ENCODE data around the gene GJD3.

GJD3 gene

DNA sequence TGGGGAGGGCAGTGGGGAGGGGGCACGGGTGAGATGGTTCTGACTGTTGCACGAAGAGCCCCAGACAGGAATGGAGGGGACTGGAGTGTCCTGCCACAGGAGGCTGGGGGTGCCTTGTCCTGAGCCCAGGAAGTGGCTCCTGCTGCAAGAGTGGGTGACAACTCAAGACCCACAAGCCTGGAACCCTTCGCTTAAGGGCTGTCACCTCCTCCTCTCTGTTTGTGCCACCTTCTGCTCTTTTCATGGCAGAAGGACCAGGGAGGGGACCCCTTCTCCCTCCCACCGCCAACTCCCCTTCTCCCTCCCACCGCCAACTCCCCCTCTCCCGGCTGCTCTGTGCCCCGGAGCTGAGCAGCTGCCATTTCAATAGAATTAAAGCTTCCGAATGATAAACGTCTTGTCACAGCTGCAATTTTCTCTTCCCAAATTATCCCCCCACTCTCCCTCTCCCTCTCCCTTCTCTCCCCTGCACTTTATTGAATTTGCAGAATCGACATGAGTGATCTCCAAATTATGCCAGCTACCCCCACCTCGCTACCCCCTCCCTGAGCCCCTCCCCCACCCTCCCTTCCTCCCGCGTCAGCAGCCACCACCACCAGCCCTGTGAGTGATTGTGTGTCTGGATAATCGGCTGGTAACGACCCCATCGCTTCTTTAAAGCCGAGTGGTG is 13.7 kb downstream of the GJD3 start:
- DNase-seq, result peak; percentile 87

DNA sequence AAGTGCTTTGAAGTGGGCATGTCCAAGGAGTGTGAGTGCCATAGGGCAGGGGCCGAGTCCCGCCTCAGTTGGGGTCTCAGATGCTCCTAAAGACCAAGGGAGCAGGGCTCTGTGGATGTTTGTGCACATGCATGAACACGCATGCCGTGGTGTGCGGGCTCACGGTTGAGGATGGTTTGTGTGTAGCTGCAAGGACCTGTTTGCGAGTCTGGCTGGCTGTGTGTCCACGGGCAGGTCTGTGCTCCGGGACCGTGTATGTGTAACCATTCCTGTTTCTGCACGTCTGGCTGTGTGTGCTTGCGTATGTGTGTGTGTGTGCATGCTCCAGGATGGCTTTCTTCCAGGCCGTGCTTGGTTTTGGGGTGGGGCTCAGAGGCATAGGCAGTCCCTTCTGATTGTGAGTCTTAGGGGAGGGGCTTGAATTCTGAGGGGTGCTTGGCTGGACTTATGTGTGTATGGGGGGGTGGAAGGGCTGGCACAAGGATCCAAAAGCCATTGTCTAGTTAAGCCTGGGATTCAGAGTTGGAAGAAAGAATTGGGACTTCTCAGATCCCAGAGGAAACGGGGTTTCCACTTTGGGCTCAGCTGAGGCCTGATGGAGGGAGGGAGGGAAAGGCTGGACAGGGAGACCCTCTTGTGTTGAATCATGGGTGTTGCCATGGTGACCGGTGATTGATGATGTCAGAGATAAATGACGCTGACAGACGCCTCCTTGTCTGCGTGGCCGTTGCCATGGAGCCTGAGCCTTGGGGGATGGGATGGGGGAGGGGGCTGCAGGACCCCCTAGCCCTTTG is 14.4 kb downstream of the GJD3 start:
- DNase-seq, result no peak

DNA sequence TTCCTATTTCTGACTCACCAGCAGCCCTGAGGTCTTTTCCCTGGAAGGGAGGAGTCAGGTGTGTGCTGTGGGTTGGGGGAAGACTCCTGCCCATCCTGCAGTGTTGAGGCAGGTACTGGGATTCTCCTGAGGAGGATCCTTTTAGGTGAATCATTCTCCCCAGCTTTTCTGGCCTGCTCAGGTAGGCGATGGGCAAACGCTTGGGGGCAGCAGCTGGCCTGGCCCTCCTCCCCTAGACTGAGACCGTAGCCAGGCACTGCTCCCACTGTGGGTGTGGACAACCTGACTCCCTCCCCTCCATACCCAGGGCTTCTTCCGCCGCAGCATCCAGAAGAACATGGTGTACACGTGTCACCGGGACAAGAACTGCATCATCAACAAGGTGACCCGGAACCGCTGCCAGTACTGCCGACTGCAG is 15.1 kb downstream of the GJD3 start:
- no peak for DNase-seq

DNA sequence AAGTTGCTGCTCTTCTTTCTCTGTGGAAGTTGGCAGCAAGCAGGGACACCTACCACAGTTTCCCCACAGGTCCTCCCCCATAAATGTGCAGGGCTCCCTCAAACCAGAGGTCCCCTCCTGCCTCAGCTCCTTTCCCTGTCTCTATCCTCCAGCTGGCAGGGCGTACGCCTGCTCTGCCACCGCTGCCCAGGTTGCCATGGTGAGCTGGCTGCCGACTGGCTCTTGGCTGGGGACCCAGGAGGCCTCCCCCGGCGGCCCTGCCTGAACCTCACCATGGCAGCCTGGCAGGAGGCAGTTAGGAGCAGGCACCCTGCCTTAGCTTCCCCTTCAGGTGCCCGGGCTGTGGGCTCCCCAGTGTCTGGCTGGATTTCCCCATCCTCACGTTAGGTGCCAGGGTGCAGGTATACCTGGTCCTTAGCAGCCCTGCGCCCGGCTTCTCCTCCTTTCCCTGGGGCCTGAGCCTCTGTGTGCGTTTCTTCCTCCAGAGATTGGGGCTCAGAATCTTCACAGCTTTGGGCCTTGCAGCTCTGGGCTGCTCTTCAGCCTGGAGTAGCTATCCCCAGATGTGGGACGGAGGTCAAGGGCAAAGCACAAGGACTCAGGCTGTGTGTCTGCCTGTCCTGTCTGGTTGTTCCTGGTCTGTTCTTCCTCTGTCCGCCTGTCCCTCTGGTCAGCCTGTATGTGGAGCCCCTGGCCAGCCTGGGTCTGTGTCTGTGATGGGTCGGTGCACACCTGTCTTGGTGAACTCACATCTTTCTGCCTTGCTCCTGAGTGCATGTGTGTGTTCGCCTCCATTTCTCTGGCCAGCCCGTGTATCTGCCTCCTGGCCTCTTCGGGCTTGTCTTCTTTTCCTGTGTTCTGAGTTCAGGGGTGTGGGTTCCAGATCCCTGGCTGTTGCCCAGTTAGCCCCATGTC is 15.7 kb downstream of the GJD3 start:
- DNase-seq, result peak; percentile 50

DNA sequence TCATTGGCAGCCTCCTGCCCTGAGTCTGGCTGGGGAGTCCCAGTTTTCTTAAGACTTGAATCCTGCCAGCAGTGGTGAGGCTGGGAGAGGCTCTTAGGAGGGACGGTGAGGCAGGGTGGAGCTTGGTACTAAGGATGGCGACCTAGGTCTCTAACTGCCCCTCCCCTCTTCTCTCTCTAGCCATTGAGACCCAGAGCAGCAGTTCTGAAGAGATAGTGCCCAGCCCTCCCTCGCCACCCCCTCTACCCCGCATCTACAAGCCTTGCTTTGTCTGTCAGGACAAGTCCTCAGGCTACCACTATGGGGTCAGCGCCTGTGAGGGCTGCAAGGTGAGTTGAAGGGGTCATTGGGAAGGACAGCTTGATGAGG is 16.4 kb downstream of the GJD3 start:
- DNase-seq, result no peak

DNA sequence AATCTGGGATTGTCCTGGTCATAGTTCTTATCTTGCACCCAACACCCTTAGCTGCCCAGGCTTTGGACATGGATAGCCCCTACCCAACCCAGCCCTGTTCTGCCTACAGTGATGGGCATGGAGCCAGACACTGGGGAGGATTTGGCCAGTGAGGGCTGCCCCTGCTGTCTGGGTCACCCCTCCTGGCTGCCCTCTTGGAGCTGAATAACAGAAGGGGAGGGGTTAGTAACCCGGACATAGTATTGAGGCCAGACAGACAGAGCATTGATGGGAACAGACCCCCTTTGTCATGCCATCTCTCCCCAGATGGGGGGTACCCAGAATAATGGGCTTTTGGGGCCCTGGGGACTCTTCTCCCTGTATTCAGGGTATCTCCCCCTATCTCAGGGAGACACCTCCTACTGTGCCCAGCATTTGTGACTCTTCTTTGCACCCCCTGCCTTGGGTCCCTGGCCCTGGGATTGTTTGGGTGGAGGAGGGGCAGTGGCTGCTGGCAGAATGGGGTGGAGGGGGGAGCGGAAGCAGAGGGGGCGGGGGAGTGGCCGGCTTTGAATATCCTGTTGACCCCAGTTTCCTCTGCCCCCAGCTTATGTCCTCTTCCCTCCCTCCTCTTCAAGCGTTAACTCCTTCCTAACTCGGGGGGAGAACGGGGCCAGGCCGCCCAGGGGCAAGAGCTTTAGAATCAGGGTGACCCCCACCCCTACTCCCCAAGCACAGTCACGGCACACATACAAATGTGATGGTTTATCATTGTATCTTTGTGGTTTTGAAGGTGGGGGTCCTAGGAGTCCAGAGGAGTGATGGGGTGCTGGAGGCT is 17.0 kb downstream of the GJD3 start:
- no peak for DNase-seq

DNA sequence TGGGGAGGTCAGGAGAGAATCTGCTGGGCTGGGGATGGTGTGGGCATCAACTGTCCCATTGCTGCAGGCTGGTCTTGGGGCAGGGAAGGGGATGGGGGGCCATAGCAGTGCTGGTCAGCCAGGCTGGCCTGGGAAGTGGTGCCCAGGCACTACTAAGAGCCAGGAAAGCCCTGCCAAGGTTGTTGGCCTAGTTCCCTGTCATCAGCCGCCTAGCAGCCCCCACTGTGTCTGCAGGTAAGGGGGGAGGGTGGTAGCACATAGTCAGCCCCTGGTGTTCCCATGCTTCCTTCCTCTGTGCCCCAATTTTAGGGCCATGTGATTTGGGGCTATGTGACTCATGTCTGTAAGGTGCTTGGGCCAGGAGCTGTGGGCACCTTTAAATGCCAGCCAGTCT is 17.8 kb downstream of the GJD3 start:
- no peak for DNase-seq

DNA sequence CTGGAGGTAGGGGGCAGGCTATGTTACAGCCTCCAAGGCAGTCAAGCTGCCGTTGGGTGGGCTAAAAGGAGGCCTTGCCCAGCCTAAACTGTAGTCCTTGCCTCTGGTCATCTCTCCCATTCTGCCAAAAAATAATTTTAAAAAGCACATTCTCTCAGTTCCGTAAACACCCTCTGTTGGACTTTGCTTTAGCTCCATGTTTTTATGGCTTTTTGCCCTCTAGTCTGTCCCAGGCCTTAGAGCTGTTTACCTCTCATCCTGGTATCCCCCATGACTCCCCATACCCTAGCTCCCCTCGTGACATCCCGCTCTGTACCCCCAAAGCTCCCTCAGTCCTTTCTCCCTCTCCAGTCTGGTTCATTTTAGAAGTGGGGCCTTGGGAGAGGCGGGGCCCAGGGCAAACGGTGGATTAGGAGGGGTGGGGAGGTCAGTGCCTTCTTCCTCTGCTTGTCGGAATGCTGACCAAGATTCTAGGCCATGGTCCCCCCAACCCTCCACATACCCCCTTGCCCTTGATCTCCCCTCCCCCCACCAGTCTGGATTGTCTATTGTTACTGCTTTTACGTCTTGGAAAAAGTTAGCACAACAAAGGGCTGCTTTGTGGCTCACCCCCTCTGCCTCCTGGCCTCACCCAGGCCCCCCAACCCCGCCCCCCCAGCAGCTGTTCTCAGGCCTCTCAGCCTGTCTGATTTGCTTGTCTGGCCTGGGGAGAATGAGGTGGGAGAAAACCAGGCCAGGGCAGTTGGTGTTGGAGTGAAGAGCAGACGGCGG is 18.4 kb downstream of the GJD3 start:
- no peak for DNase-seq

DNA sequence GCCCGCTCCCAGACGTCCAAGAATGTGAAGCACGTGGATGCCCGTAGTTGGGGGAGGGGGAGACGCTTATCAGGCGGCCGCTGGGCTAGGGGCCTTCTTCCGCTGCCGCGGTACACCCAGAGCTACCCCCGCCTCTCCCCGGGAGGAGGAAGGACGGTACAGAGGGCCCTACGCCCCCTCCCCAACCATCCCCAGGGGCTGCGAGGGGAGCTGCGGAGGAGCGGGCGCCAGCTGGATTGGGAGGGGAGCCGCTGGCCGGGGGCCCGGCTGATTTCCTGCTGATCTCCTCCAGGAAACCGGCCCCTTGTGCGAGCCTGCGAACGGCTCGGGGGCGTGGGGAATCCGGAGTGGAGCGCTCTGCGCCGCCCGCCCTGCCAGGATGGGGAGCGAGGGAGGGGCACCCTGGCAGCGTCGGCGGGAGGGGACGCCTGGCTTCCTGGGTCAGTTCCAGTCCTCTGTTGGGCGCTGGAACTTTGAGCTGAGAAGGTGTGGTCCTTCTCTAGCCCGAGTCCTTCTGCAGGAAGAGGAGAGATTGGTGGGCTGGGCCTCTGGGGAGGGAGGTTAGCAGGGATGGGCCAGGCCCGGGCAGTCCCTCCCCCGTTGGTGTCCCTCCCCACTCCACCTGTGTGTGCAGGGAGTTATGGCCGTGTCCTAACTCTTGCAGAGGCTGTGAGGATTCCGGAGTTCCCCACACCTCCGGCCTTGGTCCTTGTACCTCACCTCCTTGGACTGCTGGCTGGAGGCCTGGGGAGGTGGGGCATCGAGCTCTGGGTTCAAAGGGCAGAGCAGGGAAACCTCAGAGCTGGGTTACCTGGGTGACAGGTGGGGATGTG is 19.2 kb downstream of the GJD3 start:
- no peak for DNase-seq

DNA sequence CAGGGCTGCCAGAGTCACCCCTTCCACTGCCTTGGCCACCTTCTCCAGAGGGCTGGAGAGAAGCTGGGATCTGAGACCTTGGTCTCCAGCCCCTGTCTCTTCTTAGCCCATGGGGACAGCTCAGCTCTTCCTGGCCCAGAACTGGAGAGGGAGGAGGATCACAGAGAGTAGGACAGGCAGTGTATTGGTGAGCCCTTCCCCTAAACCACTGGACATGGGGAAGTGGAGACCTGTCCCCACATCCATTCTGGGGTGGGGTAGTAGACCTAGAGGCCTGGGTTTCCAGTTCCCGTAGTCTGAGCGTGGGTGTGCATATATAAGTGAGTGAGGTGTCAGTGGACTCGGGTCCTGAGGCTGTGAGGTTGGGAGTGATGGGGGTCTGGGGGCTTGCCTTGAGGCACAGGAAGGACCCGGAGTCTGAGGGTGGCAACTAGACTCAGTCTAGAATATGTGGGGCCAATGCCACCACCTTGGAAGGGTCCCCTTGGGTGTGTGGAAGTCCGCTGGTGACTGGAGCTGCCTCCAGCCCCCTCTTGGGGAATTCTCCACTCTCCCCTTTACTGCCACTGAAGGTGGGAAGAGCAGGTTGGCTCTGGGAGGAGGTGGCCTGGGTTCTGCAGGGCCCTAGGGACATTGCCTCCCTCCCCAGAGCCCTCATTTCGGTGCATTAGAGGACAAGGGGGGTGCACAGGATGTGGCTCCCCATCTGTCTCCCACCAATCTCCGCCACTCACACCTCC is 19.9 kb downstream of the GJD3 start:
- DNase-seq, result no peak

DNA sequence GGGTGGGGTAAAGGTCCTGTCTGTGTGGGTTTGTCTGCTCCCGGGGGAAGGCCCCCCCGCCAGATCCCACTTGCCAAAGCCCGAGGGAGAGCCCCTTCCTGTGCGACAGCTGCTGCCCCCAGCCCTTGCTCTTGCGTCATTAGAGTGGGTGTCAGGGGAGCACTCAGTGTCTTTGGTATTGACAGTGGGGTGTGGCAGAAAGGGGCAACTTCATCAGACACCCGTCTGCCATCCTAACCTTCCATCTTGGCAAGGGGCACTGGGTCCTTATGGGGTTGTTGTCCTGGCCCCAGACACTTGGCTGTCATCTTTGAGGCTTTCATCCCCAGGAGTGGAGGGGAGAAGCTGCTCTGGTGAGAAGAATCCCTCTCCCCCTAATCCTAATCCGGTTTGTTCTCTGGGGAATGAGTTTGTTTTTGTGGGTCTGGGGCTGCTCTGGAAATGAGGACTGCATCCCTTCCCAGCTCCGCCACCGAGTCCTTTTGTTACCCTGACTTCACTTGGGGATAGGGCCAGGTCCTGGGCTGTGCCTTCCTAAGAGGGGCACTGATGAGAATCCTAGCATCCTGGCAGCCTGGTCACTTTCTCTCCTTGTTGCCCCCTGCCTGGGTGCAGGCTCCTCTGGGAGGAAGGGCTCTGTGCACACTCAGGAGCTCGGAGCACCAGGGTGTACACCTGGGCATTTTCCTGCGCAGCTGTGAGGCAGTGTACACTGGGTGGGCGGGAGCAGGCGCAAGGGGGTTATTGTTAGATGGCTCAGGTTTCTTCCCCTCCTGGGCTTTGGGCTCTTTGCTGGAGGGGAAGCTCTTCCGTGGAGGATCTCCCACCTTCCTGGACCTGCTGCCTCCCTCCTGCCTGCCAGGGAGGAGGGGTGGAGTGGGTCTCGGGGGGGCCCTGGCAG is 21.1 kb downstream of the GJD3 start:
- no peak for DNase-seq

DNA sequence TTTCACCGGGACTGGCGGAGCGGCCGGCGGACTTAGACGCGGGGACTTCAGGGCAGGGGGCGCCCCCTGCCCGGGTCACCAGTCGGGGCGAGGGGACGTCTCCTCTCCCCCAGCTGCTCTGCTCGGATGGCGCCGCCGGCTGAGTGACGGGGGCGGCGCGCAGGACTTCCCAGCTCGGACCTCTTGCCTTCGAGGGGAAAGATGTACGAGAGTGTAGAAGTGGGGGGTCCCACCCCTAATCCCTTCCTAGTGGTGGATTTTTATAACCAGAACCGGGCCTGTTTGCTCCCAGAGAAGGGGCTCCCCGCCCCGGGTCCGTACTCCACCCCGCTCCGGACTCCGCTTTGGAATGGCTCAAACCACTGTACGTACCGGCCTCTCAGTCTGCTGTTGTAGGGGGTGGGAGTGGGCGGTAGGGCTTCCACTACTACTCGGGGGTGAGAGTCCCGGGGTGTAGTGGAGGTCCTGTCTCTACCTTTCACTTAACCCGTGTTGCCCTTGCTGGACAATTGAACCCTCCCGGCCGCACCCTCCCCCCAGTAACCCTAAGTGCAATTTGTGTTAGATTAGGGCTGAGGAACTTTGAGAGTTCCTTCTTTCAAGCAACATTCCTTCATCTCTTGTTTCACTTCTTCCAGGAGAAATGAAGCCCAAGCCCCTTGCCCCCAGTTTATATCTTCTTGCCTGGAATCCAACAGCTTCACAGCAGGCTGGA is 21.9 kb downstream of the GJD3 start:
- DNase-seq, result no peak

DNA sequence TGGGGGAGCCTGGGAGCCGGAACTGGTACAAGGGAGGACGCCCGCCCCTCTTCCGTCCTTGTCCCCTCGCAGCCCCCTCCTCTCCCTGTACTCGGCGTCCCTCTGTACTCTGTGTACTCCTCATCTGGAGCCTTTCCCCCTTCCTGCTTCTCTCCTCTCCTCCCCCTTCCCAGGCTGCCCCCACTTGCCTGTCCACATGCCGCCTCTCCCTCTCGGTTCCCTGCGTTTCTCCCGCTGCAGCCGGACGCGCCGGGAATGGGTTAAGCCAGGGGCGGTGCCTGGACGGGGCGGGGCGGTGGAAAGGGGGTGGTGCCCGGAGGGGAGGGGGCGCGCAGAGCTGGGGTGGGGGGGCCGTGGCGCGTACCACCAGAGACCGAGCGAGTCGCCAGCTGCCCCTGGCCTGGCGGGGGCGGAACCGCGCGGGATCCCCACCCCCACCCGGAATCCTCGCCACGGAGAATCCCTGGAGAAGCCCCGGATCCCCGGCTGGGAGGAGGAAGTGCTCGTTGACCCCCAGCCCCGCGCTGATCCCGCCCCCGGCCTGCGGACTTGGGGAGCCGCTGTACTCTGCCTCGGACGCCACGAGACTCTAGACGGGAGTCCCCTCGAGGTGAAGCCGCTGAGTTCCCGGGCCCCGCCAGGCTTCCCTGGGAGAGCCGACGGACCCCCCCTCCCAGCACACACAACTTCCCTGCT is 22.6 kb downstream of the GJD3 start:
- no peak for DNase-seq

DNA sequence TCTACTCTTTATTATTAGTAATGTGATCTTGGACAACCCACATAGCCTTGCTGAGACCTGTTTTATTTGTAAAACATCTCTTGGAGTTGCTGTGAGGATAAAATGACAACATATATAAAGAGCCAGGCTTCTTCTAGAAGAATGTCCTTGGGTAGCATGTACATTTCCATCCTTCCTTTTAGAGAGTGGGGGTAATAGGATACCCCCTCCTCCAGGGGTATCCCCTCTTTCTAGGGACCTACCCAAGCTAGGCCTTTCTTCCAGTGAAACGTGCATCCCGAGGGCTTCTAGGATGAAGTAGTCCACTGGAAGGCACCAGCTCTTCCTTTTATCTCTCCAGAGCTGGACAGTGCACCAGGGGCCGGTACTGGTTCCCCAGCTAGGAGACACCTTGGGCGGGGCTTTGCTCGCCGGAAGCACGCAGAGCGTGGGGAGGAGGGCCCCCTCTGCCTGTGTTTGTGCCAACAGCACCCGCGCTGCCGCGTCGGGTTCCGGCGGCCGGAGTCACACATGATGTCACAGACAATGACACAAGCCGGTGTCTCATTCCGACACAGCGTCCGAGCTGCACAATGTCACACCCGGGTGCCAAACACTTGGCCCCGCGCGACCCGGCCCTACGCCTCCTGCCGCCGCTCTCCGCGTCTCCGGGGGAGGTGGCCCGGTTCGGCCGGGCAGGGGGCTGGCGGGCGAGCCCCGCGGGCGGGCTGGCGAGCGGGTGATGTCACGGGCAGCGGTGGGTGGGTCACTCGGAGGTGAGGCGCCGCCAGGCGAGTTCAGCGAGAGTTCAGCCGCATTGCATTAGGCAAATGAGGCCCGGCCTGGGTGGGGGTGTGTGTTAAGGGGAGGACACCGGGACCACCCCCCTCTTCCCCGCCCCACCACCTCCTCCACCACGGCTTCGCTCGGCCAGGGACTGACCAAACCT is 23.4 kb downstream of the GJD3 start:
- no peak for DNase-seq

DNA sequence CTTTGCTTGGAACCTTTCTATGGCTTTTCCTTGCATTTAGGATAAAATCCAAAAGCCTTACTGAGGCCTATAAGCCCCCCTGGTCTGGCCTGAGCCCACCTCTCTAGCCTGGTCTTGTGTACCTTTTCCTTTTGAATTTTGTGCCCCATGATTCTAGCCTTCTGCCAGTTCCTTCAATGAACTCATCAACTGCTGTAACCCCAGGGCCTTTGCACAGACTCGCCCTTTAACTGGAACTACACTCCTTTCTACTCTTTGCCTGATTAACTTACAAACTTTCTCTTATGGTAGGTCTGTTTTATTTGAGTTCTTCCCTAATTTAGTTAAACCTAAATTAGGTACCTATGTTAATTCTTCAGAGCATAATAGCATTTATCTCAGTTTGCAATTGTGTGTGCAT is 24.2 kb downstream of the GJD3 start:
- DNase-seq, result no peak

DNA sequence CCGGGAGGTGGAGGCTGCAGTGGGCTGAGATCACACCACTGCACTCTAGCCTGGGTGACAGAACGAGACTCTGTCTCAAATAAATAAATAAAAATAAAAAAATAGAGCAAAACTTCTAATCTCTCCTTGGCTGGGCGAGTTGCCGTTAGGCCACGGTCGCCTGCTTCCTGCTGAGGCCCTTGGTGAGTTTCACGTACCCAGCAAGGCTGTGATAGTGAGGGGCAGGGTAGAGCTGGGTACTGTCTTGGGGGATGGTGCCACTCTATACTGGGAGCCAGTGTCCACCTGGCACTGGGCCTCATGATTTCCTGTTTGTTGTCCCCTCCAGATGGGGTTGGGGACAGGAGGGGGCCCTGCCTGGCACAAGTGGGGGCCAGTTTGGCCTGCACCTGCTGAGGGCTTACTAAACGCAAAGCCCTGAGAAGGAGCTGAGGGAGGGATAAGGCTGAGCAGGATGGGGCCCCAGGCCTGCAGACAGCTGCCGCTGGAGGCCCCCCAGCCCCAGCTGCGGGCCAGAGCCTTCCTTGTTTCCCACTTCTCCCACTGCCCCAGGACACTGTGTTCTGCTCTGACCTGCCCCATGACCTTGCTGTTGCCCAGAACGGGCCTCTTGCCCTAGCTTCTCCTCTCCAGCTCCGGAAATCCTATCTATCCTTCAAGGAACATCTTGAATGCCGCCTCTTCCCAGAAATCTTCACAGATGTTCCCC is 25.4 kb downstream of the GJD3 start:
- no peak for DNase-seq
